Small intestine (tissue), 16 donors: ENCODE data around the gene TSPYL4. TPM values are rescaled to one million over a fixed set of nuclear protein-coding genes. Genes with fewer than 3 reads are reported as not detected.

Source experiments
- DNase-seq, 2 donors: peaks; one replicate each; pipeline versions ENCODE4 v3.0.0 to v3.0.0-alpha.2; 2013
- FAIRE-seq: peaks from 2 replicates; lab custom pipeline; 2012; peaks lifted over from hg19 to GRCh38; lab: Jason Lieb, UNC
- H3K27ac ChIP-seq, 3 donors: one replicate each; pipeline ENCODE4 v1.5.1; 2013; ENCODE audit warnings: low read length in 2 of 3, mild to moderate bottlenecking in 2 of 3, control low read depth in 1 of 3, inconsistent platforms in 1 of 3, low read depth in 1 of 3, moderate library complexity in 1 of 3
- H3K27me3 ChIP-seq, 3 donors: one replicate each; pipeline ENCODE4 v1.6.1; 2013; ENCODE audit warnings: low read length in 3 of 3, inconsistent platforms in 1 of 3; ENCODE audit not compliant: control insufficient read depth in 3 of 3, insufficient read depth in 3 of 3
- H3K36me3 ChIP-seq, 3 donors: one replicate each; pipeline ENCODE4 v1.6.1; 2013; ENCODE audit warnings: low read length in 3 of 3, inconsistent platforms in 1 of 3, low read depth in 1 of 3, mild to moderate bottlenecking in 1 of 3, moderate library complexity in 1 of 3; ENCODE audit not compliant: control insufficient read depth in 3 of 3, insufficient read depth in 2 of 3
- H3K4me1 ChIP-seq, 3 donors: one replicate each; pipeline ENCODE4 v1.6.1; 2013; ENCODE audit warnings: low read length in 2 of 3, inconsistent platforms in 1 of 3, low read depth in 1 of 3, mild to moderate bottlenecking in 1 of 3, moderate library complexity in 1 of 3; ENCODE audit not compliant: control insufficient read depth in 3 of 3, insufficient read depth in 2 of 3
- H3K4me3 ChIP-seq, 3 donors: one replicate each; pipeline ENCODE4 v1.5.1; 2013; ENCODE audit warnings: low read length in 3 of 3, control low read depth in 1 of 3, inconsistent platforms in 1 of 3, low read depth in 1 of 3, mild to moderate bottlenecking in 1 of 3, moderate library complexity in 1 of 3
- H3K9me3 ChIP-seq, 2 donors: one replicate each; pipeline ENCODE4 v1.6.1; 2013; ENCODE audit warnings: low read depth in 1 of 2, low read length in 1 of 2; ENCODE audit not compliant: control insufficient read depth in 2 of 2, insufficient read depth in 1 of 2
- WGBS, 3 donors: extraction: QIAGEN DNeasy Blood & Tissue Kit; methylation state at CpG; one replicate each; pipeline ENCODE4 v1.1.7; 2013; 5-methylcytosine and 5-hydroxymethylcytosine counted together
- long read RNA-seq, 10 donors: transcript quantifications; one replicate each; lab custom pipeline, GENCODE V29; 2026
- polyA plus RNA-seq, 4 donors: library from polyadenylated mRNA; stranded (reverse) in 3 of 4; unstranded in 1 of 4; fragments of 200-250 nt in 3 of 4; fragments of 120-200 nt in 1 of 4; gene quantifications; one replicate each; pipeline versions ENCODE4 v1.2.1 to v1.2.3, GENCODE V29; 2013
- donor health status: healthy with polysubstance abuse.
- donor health status: control.
- donor health status: control.
- donor health status: Bipolar disorder and iron deficiency.
- donor health status: healthy.

Gene TSPYL4
- 10 to 100 TPM in 2 of 4 donors, 1 to 10 TPM in 2; 1.6 to 17.9 (median 7.1) TPM for polyA plus RNA-seq
- long read RNA-seq, donor 1, full-length matches to known transcripts = 103 of 103 reads
- long read RNA-seq, donor 1, partial matches to known transcripts = 0 of 103 reads
- long read RNA-seq, donor 1, other reads (novel, unspliced or antisense) = 0 of 103 reads
- long read RNA-seq, donor 2, full-length matches to known transcripts = 19 of 19 reads
- long read RNA-seq, donor 2, partial matches to known transcripts = 0 of 19 reads
- long read RNA-seq, donor 2, other reads (novel, unspliced or antisense) = 0 of 19 reads
- long read RNA-seq, donor 3, full-length matches to known transcripts = 58 of 58 reads
- long read RNA-seq, donor 3, partial matches to known transcripts = 0 of 58 reads
- long read RNA-seq, donor 3, other reads (novel, unspliced or antisense) = 0 of 58 reads
- long read RNA-seq, donor 4, full-length matches to known transcripts = 4 of 4 reads
- long read RNA-seq, donor 4, partial matches to known transcripts = 0 of 4 reads
- long read RNA-seq, donor 4, other reads (novel, unspliced or antisense) = 0 of 4 reads
- long read RNA-seq, donor 5, full-length matches to known transcripts = 11 of 11 reads
- long read RNA-seq, donor 5, partial matches to known transcripts = 0 of 11 reads
- long read RNA-seq, donor 5, other reads (novel, unspliced or antisense) = 0 of 11 reads
- long read RNA-seq, donor 6, full-length matches to known transcripts = 38 of 38 reads
- long read RNA-seq, donor 6, partial matches to known transcripts = 0 of 38 reads
- long read RNA-seq, donor 6, other reads (novel, unspliced or antisense) = 0 of 38 reads
- long read RNA-seq, donor 7, full-length matches to known transcripts = 123 of 123 reads
- long read RNA-seq, donor 7, partial matches to known transcripts = 0 of 123 reads
- long read RNA-seq, donor 7, other reads (novel, unspliced or antisense) = 0 of 123 reads
- long read RNA-seq, donor 8, full-length matches to known transcripts = 10 of 10 reads
- long read RNA-seq, donor 8, partial matches to known transcripts = 0 of 10 reads
- long read RNA-seq, donor 8, other reads (novel, unspliced or antisense) = 0 of 10 reads
- long read RNA-seq, donor 9, full-length matches to known transcripts = 7 of 7 reads
- long read RNA-seq, donor 9, partial matches to known transcripts = 0 of 7 reads
- long read RNA-seq, donor 9, other reads (novel, unspliced or antisense) = 0 of 7 reads
- long read RNA-seq, donor 10, full-length matches to known transcripts = 119 of 119 reads
- long read RNA-seq, donor 10, partial matches to known transcripts = 0 of 119 reads
- long read RNA-seq, donor 10, other reads (novel, unspliced or antisense) = 0 of 119 reads

- FAIRE-seq (no peak), DNase-seq (peak; percentile 93 to 97)
- peak within 1 kb of the TSS; percentile 72 to 96 (median 89) for H3K4me3 ChIP-seq
- H3K9me3 ChIP-seq = no peaks in the 10 kb centered on the region
- H3K27me3 ChIP-seq = no peaks in the 10 kb centered on the region
- WGBS, 3 donors = 0 to 1% (median 0%) methylated on average over 51 to 53 of the region's 53 CpGs
- peaks cover 8 to 27% (median 16%) of the 10 kb centered on the region in 3 donors for H3K4me1 ChIP-seq
- peak within 1 kb of the TSS; percentile 56 to 88 (median 87) for H3K27ac ChIP-seq
- peaks cover 0 to 5% (median 0%) of the 10 kb centered on the region in 3 donors for H3K36me3 ChIP-seq
These were observed at the start of gene TSPYL4 for GRCh38 chr6:116253505-116254296. TSPYL4 (minus strand) TSS chr6:116254075; CDS start chr6:116254008, 67 bp downstream.

GRCh38 chr6:116301104-116301503 lies 47.2 kb upstream of the TSPYL4 start:
- FAIRE-seq (no peak), DNase-seq (no peak)
- Histone ChIP-seq H3K4me3 (no peak overlapping the region), H3K27me3 (no peaks in the 10 kb centered on the region), H3K4me1 (no peaks in the 10 kb centered on the region), H3K27ac (no peak overlapping the region), H3K9me3 (peaks cover 0 to 7% of the 10 kb centered on the region in 2 donors), H3K36me3 (no peaks in the 10 kb centered on the region)
- 85 to 91% (median 88%) methylated on average over 3 of the region's 3 CpGs for WGBS, 3 donors

DNA sequence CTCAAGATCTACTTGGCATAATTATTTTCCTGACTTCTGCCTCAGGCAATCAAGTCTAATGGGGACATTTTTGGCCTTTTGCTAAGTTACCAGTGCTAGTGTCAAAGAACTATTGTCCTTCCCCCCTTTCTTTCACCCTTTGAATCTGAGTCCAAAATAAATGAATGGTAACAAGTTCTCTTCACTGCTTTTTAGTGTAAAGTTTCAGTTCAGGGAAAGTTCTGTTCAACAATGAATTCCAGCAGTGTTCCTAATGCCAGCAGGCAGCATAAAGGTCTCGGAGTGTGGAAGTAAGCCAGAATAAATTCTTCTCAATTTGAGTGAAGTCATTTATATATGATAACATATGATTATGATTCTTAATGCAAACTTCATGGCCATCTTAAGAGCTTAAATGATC lies 46.7 kb upstream of the TSPYL4 start:
- DNase-seq = no peak
- H3K9me3 ChIP-seq = peaks cover 0 to 7% of the 10 kb centered on the region in 2 donors
- H3K27me3 ChIP-seq = no peaks in the 10 kb centered on the region
- no peak for FAIRE-seq
- no peaks in the 10 kb centered on the region for H3K36me3 ChIP-seq
- 79 to 100% (median 88%) methylated on average over 1 of the region's 1 CpG for WGBS, 3 donors
- H3K4me3 ChIP-seq = no peak overlapping the region
- H3K4me1 ChIP-seq = no peaks in the 10 kb centered on the region
- H3K27ac ChIP-seq = no peak overlapping the region

DNA sequence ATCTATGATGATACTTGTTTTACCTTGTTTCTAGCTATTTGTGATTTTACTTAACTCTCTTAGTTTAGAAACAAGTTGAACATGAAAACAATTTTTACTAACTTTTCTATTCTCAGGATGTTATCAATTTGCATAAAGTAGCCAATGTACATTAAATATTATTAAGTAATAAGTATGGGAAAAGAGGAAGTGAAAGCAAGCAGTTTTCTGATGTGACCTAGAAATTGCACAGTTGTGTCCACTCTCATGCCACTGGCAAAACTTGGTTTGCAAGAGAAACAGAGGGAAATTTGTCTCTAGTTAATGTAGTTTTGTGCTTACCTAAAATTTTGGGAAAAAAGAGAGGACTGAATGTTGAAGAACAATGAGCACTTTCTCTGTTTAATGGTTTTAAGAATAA lies 45.1 kb upstream of the TSPYL4 start:
- Histone ChIP-seq H3K9me3 (peaks cover 0 to 7% of the 10 kb centered on the region in 2 donors), H3K36me3 (no peaks in the 10 kb centered on the region), H3K27me3 (no peaks in the 10 kb centered on the region), H3K4me3 (no peak overlapping the region), H3K4me1 (no peaks in the 10 kb centered on the region), H3K27ac (no peak overlapping the region)
- DNase-seq (no peak), FAIRE-seq (no peak)

DNA sequence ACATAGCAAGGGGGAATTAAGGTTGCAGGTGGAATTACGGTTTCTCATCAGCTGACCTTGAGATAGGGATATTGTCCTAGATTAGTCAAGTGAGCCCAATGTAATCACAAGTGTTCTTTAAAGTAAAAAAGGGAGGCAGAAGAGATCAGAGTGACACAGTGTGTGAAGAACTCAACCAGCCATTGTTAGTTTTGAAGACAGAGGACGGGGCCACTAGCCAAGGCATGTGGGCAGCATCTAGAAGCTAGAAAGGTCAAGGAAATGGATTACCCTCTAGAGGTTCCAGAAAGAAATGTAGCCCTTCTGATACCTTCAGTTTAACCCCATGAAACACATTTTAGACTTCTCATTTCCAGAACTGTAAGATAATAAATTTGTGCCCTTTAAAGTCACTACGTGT lies 44.4 kb upstream of the TSPYL4 start:
- Histone ChIP-seq H3K36me3 (no peaks in the 10 kb centered on the region), H3K27ac (no peak overlapping the region), H3K4me3 (no peak overlapping the region), H3K9me3 (peaks cover 0 to 7% of the 10 kb centered on the region in 2 donors), H3K27me3 (no peaks in the 10 kb centered on the region), H3K4me1 (no peaks in the 10 kb centered on the region)
- 95 to 100% (median 97%) methylated on average over 3 of the region's 3 CpGs for WGBS, 3 donors
- DNase-seq (no peak), FAIRE-seq (no peak)

GRCh38 chr6:116292553-116292952 lies 38.7 kb upstream of the TSPYL4 start:
- no peaks in the 10 kb centered on the region for H3K9me3 ChIP-seq
- H3K4me3 ChIP-seq = no peak overlapping the region
- FAIRE-seq (no peak), DNase-seq (no peak)
- no peaks in the 10 kb centered on the region for H3K36me3 ChIP-seq
- no peaks in the 10 kb centered on the region for H3K4me1 ChIP-seq
- WGBS, 3 donors = 94 to 100% (median 96%) methylated on average over 1 of the region's 1 CpG
- H3K27ac ChIP-seq = no peak overlapping the region
- no peaks in the 10 kb centered on the region for H3K27me3 ChIP-seq

DNA sequence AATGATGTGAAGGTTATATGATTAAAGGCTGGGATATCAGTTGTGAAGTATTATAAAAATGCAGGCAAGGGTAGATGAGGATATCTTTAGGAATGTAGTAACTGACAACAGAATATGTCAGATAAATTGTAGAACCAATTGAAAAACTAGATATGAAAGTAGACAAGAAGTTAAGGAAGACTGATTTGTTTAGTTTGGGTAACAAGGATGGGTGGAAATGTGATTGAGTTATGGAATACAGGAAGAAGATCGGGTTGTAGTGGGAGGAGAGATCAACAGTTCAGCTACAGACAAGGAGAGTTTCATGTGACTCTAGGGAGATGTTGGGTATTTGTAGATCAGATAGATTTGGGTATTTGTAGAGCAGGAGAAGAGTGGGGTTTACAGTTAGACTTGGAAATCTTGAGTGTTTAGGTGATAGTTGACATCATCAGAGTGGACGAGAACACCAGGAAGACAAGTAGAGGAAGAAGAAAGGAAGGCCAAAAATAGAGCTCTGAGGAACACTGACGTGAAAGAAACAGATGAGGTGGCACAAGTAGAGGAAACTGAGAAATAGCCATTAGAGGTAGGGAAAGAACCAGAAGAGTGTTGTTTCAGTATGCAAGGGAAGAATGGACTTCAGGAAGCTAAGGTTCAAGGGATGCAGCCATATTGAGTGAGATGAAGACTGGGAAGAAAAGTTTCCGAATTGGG lies 38.0 kb upstream of the TSPYL4 start:
- Histone ChIP-seq H3K27me3 (no peaks in the 10 kb centered on the region), H3K9me3 (no peaks in the 10 kb centered on the region), H3K27ac (no peak overlapping the region), H3K36me3 (no peaks in the 10 kb centered on the region), H3K4me1 (no peaks in the 10 kb centered on the region), H3K4me3 (no peak overlapping the region)
- DNase-seq = no peak
- WGBS, 3 donors = 79 to 85% (median 79%) methylated on average over 4 of the region's 4 CpGs
- no peak for FAIRE-seq
